Karpas-422 (cell line): ENCODE data around the gene TNFRSF1A. TPM values are rescaled to one million over a fixed set of nuclear protein-coding genes. Genes with fewer than 3 reads are reported as not detected.

Experiments
- DNase-seq: peaks from one replicate; pipeline ENCODE4 v3.0.0-alpha.2; 2015
- H2AFZ ChIP-seq: fragments of 200-600 bp; sonication (generic); 2 replicates; pipeline ENCODE4 v1.6.1; 2014; ENCODE audit warnings: antibody characterized with exemption, low read length, mixed read lengths
- H3K27ac ChIP-seq: fragments of 200-600 bp; sonication (generic); 2 replicates; pipeline ENCODE4 v1.5.1; 2014; ENCODE audit warnings: mild to moderate bottlenecking, low read length, moderate library complexity
- H3K27me3 ChIP-seq: fragments of 200-600 bp; sonication (generic); 2 replicates; pipeline ENCODE4 v1.6.1; 2014; ENCODE audit warnings: low read length, mixed read lengths
- H3K36me3 ChIP-seq: fragments of 200-600 bp; sonication (generic); 2 replicates; pipeline ENCODE4 v1.6.1; 2014; ENCODE audit warnings: low read length, mixed read lengths; ENCODE audit not compliant: insufficient read depth
- H3K4me1 ChIP-seq: fragments of 200-600 bp; sonication (generic); 2 replicates; pipeline ENCODE4 v1.6.1; 2014; ENCODE audit warnings: mild to moderate bottlenecking, low read length, mixed read lengths
- H3K4me2 ChIP-seq: fragments of 200-600 bp; sonication (generic); 2 replicates; pipeline ENCODE4 v1.6.1; 2014; ENCODE audit warnings: low read length, low read depth, mild to moderate bottlenecking; ENCODE audit not compliant: poor library complexity, severe bottlenecking
- H3K4me3 ChIP-seq: fragments of 200-600 bp; sonication (generic); 2 replicates; pipeline ENCODE4 v1.5.1; 2014; ENCODE audit warnings: mild to moderate bottlenecking, antibody characterized with exemption, low read length, mixed read lengths
- H3K79me2 ChIP-seq: fragments of 200-600 bp; sonication (generic); 2 replicates; pipeline ENCODE4 v1.6.1; 2014; ENCODE audit warnings: mild to moderate bottlenecking, low read length, mixed read lengths
- H3K9ac ChIP-seq: fragments of 200-600 bp; sonication (generic); 2 replicates; pipeline ENCODE4 v1.6.0; 2014; ENCODE audit warnings: low read length
- H3K9me2 ChIP-seq: fragments of 200-600 bp; sonication (generic), shearing (Covaris generic); replicated peaks from 2 replicates; pipeline ENCODE4 v1.6.0; 2014; ENCODE audit warnings: mild to moderate bottlenecking, low read length, moderate library complexity; ENCODE audit not compliant: insufficient read depth
- H3K9me3 ChIP-seq: fragments of 300-700, 200-600 bp; sonication (generic); 2 replicates; pipeline ENCODE4 v1.6.1; 2014; ENCODE audit warnings: low read length, mixed read lengths
- H4K20me1 ChIP-seq: fragments of 200-600 bp; sonication (generic); 2 replicates; pipeline ENCODE4 v1.6.1; 2014; ENCODE audit warnings: mild to moderate bottlenecking, antibody characterized with exemption, low read length, low read depth; ENCODE audit not compliant: insufficient read depth
- small RNA-seq: library from RNA; depleted of rRNA; stranded (forward); fragments of <200 nt; gene quantifications from one replicate; pipeline ENCODE3, GENCODE V24; 2014
- total RNA-seq: library from RNA; depleted of rRNA; stranded (reverse); fragments of >200 nt; shearing (Covaris generic); gene quantifications from 2 replicates; pipeline ENCODE4 v1.2.3, GENCODE V29; 2014; ENCODE audit warnings: low replicate concordance; rRNA removed

The TNFRSF1A gene
- total RNA-seq, 1 experiment from 2014 or later: not detected

- H3K27ac ChIP-seq: no peak overlapping the region
- H3K79me2 ChIP-seq: no peaks in the 10 kb centered on the region
- H4K20me1 ChIP-seq: 0 out of 2 replicates have a peak, but pooled peaks cover 2% of the 10 kb centered on the region
- H3K9ac ChIP-seq: no peak overlapping the region
- peaks cover 4% of the 10 kb centered on the region for H3K4me1 ChIP-seq
- no peaks in the 10 kb centered on the region for H3K9me3 ChIP-seq
- no peaks in the 10 kb centered on the region for H3K36me3 ChIP-seq
- no peak overlapping the region for H2AFZ ChIP-seq
- H3K9me2 ChIP-seq: no peaks in the 10 kb centered on the region
- H3K4me2 ChIP-seq: no peak overlapping the region
- H3K27me3 ChIP-seq: no peaks in the 10 kb centered on the region
- DNase-seq: no peak
- no peak overlapping the region for H3K4me3 ChIP-seq
These were observed 61.8 kb downstream of the TNFRSF1A start for GRCh38 chr12:6280053-6280469.

- no peaks in the 10 kb centered on the region for H3K9me2 ChIP-seq
- peaks cover 4% of the 10 kb centered on the region for H3K4me1 ChIP-seq
- 0 out of 2 replicates have a peak, but pooled peaks cover 3% of the 10 kb centered on the region for H4K20me1 ChIP-seq
- no peaks in the 10 kb centered on the region for H3K9me3 ChIP-seq
- H3K27me3 ChIP-seq: no peaks in the 10 kb centered on the region
- no peak overlapping the region for H3K4me2 ChIP-seq
- no peak for DNase-seq
- no peaks in the 10 kb centered on the region for H3K79me2 ChIP-seq
- H3K36me3 ChIP-seq: no peaks in the 10 kb centered on the region
- H2AFZ ChIP-seq: no peak overlapping the region
- no peak overlapping the region for H3K27ac ChIP-seq
- H3K4me3 ChIP-seq: no peak overlapping the region
- no peak overlapping the region for H3K9ac ChIP-seq
These were observed 62.2 kb downstream of the TNFRSF1A start for GRCh38 chr12:6279631-6280030.

GRCh38 chr12:6279256-6279628, 62.6 kb downstream of the TNFRSF1A start:
- Histone ChIP-seq H3K27ac (no peak overlapping the region), H3K4me3 (no peak overlapping the region), H3K9me3 (no peaks in the 10 kb centered on the region), H4K20me1 (0 out of 2 replicates have a peak, but pooled peaks cover 3% of the 10 kb centered on the region), H3K79me2 (no peaks in the 10 kb centered on the region), H3K4me1 (peaks cover 4% of the 10 kb centered on the region), H3K9me2 (no peaks in the 10 kb centered on the region), H3K36me3 (no peaks in the 10 kb centered on the region), H3K27me3 (no peaks in the 10 kb centered on the region), H3K4me2 (no peak overlapping the region), H3K9ac (no peak overlapping the region), H2AFZ (no peak overlapping the region)
- DNase-seq: no peak

Small RNAs within 50 kb of the gene (small RNA-seq; reads per million reads assigned to genes)
- gene RN7SL391P: not detected

Other genes with a start within 250 kb of the TNFRSF1A start
- not detected in 2 replicates for gene VWF, start 217.4 kb downstream of the TNFRSF1A start, total RNA-seq
- gene CD9, start 141.7 kb downstream of the TNFRSF1A start, total RNA-seq: not detected in 2 replicates
- gene PLEKHG6, start 31.4 kb downstream of the TNFRSF1A start, total RNA-seq: not detected in 2 replicates
- not detected in 2 replicates for gene SCNN1A, start 33.5 kb upstream of the TNFRSF1A start, total RNA-seq
- gene LTBR, start 42.1 kb upstream of the TNFRSF1A start, total RNA-seq: not detected in 2 replicates
- gene CD27, start 102.9 kb upstream of the TNFRSF1A start, total RNA-seq: 155 and 203 TPM in 2 replicates
- 6.1 and 11.2 TPM in 2 replicates for gene TAPBPL, start 110.0 kb upstream of the TNFRSF1A start, total RNA-seq
- 528 and 555 TPM in 2 replicates for gene VAMP1, start 128.6 kb upstream of the TNFRSF1A start, total RNA-seq
- 171 and 201 TPM in 2 replicates for gene MRPL51, start 151.2 kb upstream of the TNFRSF1A start, total RNA-seq
- 103 and 124 TPM in 2 replicates for gene NCAPD2, start 152.0 kb upstream of the TNFRSF1A start, total RNA-seq
- gene GAPDH, start 192.4 kb upstream of the TNFRSF1A start, total RNA-seq: 13,828 and 17,952 TPM in 2 replicates
- gene IFFO1, start 214.0 kb upstream of the TNFRSF1A start, total RNA-seq: 8.2 and 14.5 TPM in 2 replicates
- gene NOP2, start 226.2 kb upstream of the TNFRSF1A start, total RNA-seq: 66.2 and 85.7 TPM in 2 replicates